NCI-H345 (cell line): ENCODE results near the gene ARHGEF28.

Source experiments
- DNase-seq: peaks from one replicate; lab custom pipeline; 2025; lab: John Stamatoyannopoulos, UW

The ARHGEF28 gene

GRCh38 chr5:73816656-73817420 lies 190.8 kb downstream of the ARHGEF28 start:
- DNase-seq, result no peak

DNA sequence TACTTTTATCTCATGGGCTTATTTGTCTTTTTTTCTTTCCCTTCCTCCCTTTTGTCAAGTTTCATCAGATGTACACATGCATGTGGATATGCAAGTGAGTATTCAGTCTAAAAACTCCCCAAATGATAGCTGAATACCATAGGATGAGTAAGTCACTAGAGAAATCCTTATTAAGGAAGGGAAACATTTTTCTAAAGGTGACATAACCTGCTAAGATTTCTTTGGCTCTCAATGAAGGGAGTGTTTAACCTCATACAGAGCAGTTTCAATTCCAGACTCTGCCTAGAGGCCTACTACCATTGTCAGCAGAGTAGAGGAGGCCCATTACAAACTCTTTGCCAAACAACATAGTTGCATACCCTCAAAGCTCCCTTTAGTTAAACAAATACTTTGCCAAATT lies 192.4 kb downstream of the ARHGEF28 start:
- no peak for DNase-seq

- no peak for DNase-seq
These were observed 194.3 kb downstream of the ARHGEF28 start for GRCh38 chr5:73820326-73820725.

DNA sequence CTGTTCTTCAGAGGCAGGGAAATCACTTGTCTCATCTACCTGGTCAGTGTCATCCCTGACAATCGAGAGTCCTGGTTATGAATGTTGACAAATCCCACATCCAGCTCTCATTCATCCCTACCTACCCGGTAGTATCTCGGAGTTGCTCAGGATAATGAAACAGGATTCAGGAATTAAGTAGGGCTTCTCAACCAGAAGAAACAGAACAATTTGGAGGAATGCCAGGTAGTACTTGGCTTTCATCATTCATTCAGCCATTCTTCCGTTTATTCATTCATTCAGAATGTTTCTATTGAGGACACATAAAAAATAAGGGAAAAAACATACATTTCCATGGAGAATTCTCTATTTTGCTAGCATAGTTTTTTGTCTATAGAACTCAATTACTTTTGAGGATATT lies 195.0 kb downstream of the ARHGEF28 start:
- DNase-seq, result no peak

DNA sequence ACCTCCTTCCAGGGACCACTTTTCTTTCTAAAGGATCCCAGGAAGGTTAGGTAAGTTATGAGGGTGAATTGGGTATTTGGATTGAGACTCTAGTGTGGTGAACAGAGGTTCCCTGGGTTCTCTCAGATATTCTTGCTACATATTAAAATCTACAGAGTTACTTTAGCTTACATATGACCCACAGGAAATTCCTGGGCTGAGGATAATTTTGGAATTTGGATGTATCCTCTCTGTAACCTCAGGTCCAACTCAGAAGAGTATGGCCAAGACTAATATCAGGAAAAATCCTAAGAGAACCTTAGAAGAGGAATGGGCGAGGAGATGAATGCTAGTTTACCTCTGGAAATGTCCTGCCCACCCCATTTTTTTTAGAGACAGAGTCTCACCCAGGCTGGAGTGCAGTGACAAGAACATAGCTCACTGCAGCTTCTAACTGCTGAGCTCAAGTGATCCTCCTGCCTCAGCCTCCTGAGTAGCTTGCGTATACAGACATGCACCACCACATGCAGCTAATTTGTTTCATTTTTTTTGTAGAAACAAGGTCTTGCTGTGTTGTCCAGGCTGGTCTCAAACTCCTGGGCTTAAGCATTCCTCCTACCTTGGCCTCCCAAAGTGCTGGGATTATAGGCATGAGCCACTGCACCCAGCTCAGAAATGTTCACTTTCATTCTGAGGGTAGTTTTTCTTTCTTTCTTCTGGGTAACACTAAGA lies 196.4 kb downstream of the ARHGEF28 start:
- DNase-seq, result no peak

DNA sequence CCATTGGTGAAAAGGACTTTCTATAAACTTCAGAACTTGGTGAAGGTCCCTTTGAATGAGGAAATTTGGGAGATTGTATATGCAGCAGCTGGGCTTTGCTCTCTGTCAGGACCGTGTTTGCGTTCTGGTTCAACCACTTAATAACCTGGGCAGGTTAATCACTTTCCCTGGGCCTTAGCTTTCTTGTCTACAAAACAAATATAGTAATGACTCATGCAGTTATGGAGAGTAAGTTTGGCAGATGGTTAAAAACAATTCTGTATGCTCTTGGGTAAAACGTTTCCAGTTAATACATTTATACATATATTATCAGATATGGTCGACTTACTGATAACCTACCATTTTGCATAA lies 197.0 kb downstream of the ARHGEF28 start:
- no peak for DNase-seq

- DNase-seq, result no peak
These were observed 197.5 kb downstream of the ARHGEF28 start for GRCh38 chr5:73823508-73823925.

DNA sequence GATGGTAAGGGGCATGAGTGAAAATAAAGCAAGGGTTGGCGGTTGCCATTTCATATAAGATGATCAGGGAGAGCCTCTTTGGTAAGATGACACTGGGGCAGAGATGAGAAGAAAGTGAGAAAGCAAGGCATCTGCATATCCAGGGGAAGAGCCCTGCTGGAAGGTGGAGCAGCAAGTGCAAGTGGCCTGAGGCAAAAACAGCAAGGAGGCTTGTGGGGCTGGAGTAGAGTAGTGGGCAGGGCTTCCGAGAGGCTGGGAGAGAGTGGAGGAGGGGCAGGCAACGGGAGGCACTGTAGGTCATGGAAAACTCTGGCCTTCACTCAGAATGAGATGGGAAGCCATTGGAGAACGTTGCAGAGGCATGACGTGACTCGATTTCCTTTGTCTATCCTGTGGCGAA lies 199.2 kb downstream of the ARHGEF28 start:
- DNase-seq, result no peak

GRCh38 chr5:73825736-73826135 lies 199.7 kb downstream of the ARHGEF28 start:
- DNase-seq, result no peak

DNA sequence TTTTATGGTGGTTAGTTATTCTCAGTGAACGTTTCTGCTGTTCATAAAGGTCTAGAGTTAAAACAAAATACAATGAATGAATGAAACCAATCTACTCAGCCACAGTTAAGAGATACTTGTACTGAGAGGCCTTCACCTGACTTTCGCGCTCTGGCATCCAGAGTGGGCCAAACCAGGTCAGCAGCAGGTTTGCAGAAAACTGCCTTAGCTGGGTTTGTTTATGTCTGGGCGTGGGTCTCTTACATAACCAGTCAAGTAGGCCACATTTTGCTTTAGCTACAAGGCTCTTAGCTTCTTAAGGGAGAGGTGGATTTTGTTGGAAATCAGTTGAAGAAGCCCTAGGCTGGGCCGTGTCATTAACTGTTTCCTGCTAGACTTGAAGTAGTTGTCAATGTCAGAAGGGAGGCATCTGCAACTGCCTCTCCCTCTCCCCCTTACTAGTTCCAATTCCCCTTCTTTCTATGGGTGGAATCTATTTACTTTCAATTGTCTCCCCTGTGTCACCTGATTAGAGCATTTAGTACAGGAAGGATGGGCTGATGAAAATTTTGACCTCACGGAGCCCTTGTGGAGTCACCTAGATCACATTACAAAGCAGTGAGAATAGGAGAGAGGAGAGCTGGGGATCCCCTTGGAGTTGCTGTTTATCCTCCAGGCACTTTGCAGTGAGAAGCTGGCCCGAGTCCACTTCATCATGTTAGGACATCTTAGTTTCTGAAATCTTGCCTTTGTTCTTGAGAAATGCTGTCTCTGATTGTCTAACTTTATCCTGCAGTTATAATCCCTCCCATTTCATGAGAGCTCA lies 200.5 kb downstream of the ARHGEF28 start:
- DNase-seq, result peak; percentile 11

GRCh38 chr5:73827106-73827450 lies 201.1 kb downstream of the ARHGEF28 start:
- DNase-seq, result no peak

GRCh38 chr5:73828465-73828864 lies 202.5 kb downstream of the ARHGEF28 start:
- no peak for DNase-seq

- DNase-seq, result no peak
These were observed 204.7 kb downstream of the ARHGEF28 start for GRCh38 chr5:73830646-73831045.

GRCh38 chr5:73831066-73831465 lies 205.1 kb downstream of the ARHGEF28 start:
- no peak for DNase-seq

DNA sequence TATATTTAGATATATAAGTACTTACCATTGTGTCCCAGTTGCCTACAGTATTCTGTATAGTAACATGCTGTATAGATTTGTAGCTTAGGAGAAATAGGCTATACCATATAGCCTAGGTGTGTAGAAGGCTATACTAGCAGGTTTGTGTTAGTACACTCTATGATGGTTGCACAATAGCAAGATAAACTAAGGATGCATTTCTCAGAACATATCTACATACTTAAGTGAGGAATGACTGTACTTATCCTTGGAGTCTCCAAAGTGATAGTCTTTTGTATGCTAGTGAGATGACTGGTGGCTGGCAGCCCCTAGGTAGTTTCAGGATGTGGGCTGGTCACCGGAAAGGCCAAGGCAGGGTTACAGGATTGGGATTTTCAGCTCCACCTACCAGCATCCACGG lies 208.7 kb downstream of the ARHGEF28 start:
- DNase-seq, result no peak

DNA sequence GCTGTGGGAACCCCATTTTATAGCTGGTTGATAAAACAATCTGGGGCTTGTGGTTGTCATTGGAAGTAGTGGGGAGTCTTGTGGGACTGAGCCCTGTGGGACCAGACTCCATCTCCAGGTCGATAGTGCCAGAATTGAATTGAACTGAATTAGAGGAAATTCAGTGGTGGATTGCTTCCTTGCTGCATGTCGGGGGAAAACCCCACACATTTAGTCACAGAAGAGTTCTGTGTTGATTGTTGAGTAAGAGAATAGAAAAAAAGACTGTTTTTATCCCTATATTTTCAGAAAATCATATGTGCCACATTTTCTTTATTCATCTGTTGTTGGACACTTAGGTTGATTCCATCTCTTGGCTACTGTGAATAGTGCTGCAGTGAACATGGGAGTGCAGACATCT lies 209.7 kb downstream of the ARHGEF28 start:
- DNase-seq, result no peak

- DNase-seq, result no peak
These were observed 210.6 kb downstream of the ARHGEF28 start for GRCh38 chr5:73836607-73837006.

DNA sequence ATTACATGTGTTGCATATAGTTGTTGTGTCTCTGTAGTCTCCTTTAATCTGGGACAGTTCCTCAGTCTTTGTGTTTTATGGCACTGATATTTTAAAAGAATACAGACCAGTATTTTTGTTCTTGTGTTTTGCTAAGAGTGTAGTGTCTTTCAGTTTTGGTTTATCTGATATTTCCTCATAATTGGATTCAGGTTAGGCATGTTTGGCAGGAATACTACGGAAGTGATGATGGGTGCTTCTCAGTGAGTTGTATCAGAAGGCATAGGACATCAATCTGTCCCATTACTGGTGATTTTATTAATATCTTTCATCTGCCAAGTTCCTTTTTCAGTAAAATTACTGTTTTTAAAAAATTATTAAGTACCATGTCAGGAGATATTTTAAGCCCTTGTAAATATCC lies 212.9 kb downstream of the ARHGEF28 start:
- no peak for DNase-seq

DNA sequence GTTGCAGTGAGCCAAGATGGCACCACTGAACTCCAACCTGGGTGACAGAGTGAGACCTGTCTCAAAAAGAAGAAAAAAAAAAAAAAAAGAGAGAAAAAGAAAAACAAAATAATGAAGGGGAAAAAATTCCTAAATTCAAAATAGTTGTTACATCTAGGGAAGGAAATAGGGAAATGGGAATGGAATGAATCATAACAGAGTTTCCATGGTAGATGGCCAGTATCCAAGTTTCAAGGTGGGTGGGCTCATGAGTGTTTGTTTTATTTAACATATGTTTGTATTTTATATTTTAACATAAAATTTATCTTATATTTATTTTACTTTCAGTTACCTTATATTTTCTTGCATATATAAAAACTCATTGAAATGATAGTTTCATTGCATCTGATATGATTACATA lies 215.6 kb downstream of the ARHGEF28 start:
- no peak for DNase-seq

GRCh38 chr5:73844165-73844564 lies 218.2 kb downstream of the ARHGEF28 start:
- DNase-seq, result no peak

- DNase-seq, result no peak
These were observed 225.6 kb downstream of the ARHGEF28 start for GRCh38 chr5:73851471-73852181.

DNA sequence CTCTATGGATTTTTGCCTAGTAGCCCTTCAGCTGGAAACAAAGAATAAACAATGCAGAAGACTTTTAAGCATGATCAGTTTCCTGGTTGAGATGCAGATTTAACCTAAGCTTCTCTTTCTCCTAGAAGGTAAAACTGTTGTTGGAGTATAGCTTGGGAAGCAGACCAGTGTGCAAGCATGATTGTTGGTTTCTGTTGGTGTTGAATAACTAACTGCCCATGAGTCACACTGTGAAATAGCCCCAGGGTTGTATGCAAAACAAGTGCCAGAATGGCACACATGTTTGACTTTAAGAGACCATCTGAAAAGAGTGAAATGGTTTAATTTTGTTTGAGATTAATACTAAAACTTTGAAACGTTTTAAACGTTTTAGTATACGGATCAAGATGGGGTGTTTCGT lies 227.1 kb downstream of the ARHGEF28 start:
- peak; percentile 0 for DNase-seq
